Common myeloid progenitor, CD34-positive (primary cell): ENCODE data around the gene FAM13B.

ENCODE experiments used
- CTCF ChIA-PET: fragments of 350-600 bp; sonication (Branson Sonifier 250); formaldehyde crosslinking; loops from one replicate; lab custom pipeline; 2021; ENCODE audit warnings: antibody characterized with exemption; lab: Charles Lee
- POLR2A ChIA-PET: fragments of 350-600 bp; sonication (Branson Sonifier 250); formaldehyde crosslinking; loops from one replicate; lab custom pipeline; 2021; ENCODE audit warnings: antibody characterized with exemption; lab: Charles Lee
- DNase-seq, 3 donors: peaks; one replicate each; pipeline versions ENCODE4 v3.0.0 to v3.0.0-alpha.2; 2013
- H3K27ac ChIP-seq, 2 experiments: 1 replicate in 1 of 2; 2 replicates in 1 of 2; pipeline ENCODE4 v1.7.0; 2013; ENCODE audit warnings: inconsistent platforms in 2 of 2, low read length in 2 of 2, mild to moderate bottlenecking in 2 of 2, low read depth in 1 of 2, moderate library complexity in 1 of 2; ENCODE audit not compliant: severe bottlenecking in 2 of 2, insufficient read depth in 1 of 2, poor library complexity in 1 of 2
- H3K27me3 ChIP-seq, 5 experiments: replicated peaks in 2 of 5; 1 replicate in 3 of 5; 2 replicates in 2 of 5; pipeline versions ENCODE4 v1.6.1 to v1.7.0; 2013; ENCODE audit warnings: low read length in 4 of 5, mild to moderate bottlenecking in 2 of 5, moderate library complexity in 2 of 5, inconsistent platforms in 1 of 5; ENCODE audit not compliant: insufficient read depth in 5 of 5, control insufficient read depth in 4 of 5
- H3K36me3 ChIP-seq, 4 experiments: 1 replicate in 2 of 4; 2 replicates in 2 of 4; pipeline versions ENCODE4 v1.6.1 to v1.7.0; 2013; ENCODE audit warnings: low read length in 3 of 4, control low read depth in 1 of 4, mild to moderate bottlenecking in 1 of 4; ENCODE audit not compliant: control insufficient read depth in 4 of 4, insufficient read depth in 4 of 4
- H3K4me1 ChIP-seq, 4 experiments: 1 replicate in 3 of 4; 2 replicates in 1 of 4; pipeline versions ENCODE4 v1.6.1 to v1.7.1; 2013; ENCODE audit warnings: low read length in 3 of 4, mild to moderate bottlenecking in 3 of 4, control low read depth in 1 of 4, inconsistent platforms in 1 of 4, moderate library complexity in 1 of 4; ENCODE audit not compliant: control insufficient read depth in 4 of 4, insufficient read depth in 4 of 4; ENCODE audit errors: control extremely low read depth in 1 of 4
- H3K4me3 ChIP-seq, 7 experiments: 1 replicate in 4 of 7; 2 replicates in 3 of 7; pipeline versions ENCODE4 v1.5.1 to v1.7.0; 2013; ENCODE audit warnings: mild to moderate bottlenecking in 7 of 7, low read length in 6 of 7, moderate library complexity in 6 of 7, inconsistent platforms in 2 of 7, low read depth in 2 of 7, control low read depth in 1 of 7; ENCODE audit not compliant: insufficient read depth in 4 of 7, control insufficient read depth in 1 of 7; ENCODE audit errors: extremely low read depth in 1 of 7
- H3K9me3 ChIP-seq, 5 experiments: 1 replicate in 4 of 5; 2 replicates in 1 of 5; pipeline versions ENCODE4 v1.6.1 to v1.7.1; 2013; ENCODE audit warnings: low read length in 4 of 5, mild to moderate bottlenecking in 2 of 5, inconsistent platforms in 1 of 5, low read depth in 1 of 5, moderate library complexity in 1 of 5; ENCODE audit not compliant: control insufficient read depth in 4 of 5, insufficient read depth in 2 of 5; ENCODE audit errors: control extremely low read depth in 1 of 5
- WGBS: methylation state at CpG from one replicate; pipeline ENCODE4 v1.1.5; 2013; ENCODE audit not compliant: insufficient coverage; 5-methylcytosine and 5-hydroxymethylcytosine counted together

FAM13B gene

GRCh38 chr5:137916923-137917322, 116.0 kb downstream of the FAM13B start:
- Histone ChIP-seq H3K4me1 (no peaks in the 10 kb centered on the region), H3K4me3 (no peak overlapping the region), H3K27me3 (no peaks in the 10 kb centered on the region), H3K36me3 (no peaks in the 10 kb centered on the region), H3K9me3 (peaks cover 0 to 20% (median 3%) of the 10 kb centered on the region in 5 experiments), H3K27ac (no peak overlapping the region)
- ChIA-PET POLR2A (no interaction called here), CTCF (no interaction called here)
- 100% methylated on average over 1 of the region's 1 CpG for WGBS
- DNase-seq, result no peak

- no peaks in the 10 kb centered on the region for H3K36me3 ChIP-seq
- DNase-seq, result no peak
- H3K27ac ChIP-seq, result no peak overlapping the region
- H3K4me3 ChIP-seq, result no peak overlapping the region
- ChIA-PET POLR2A (no interaction called here), CTCF (no interaction called here)
- peaks cover 0 to 27% (median 5%) of the 10 kb centered on the region in 5 experiments for H3K9me3 ChIP-seq
- no peaks in the 10 kb centered on the region for H3K27me3 ChIP-seq
- no peaks in the 10 kb centered on the region for H3K4me1 ChIP-seq
- WGBS, result no CpG with 5 or more reads among the region's 2 CpGs
These were observed 118.1 kb downstream of the FAM13B start for GRCh38 chr5:137914758-137915157.

GRCh38 chr5:137902408-137903133, 130.3 kb downstream of the FAM13B start:
- no peaks in the 10 kb centered on the region for H3K27me3 ChIP-seq
- H3K9me3 ChIP-seq, result no peaks in the 10 kb centered on the region
- POLR2A ChIA-PET, result interaction anchor here (0.6 kb wide), 1 partner anchor 30 kb away, joined by 6 read pairs; no protein-coding TSS in a partner anchor
- no peaks in the 10 kb centered on the region for H3K36me3 ChIP-seq
- no peak for DNase-seq
- WGBS, result 100% methylated on average over 1 of the region's 1 CpG
- no peak overlapping the region for H3K27ac ChIP-seq
- H3K4me3 ChIP-seq, result no peak overlapping the region
- peaks cover 2 to 12% (median 6%) of the 10 kb centered on the region in 4 experiments for H3K4me1 ChIP-seq
- CTCF ChIA-PET, result interaction anchor here (1.1 kb wide), 1 partner anchor 19 kb away, joined by 3 read pairs; no protein-coding TSS in a partner anchor

- POLR2A ChIA-PET, result no interaction called here
- 49% methylated on average over 4 of the region's 5 CpGs for WGBS
- CTCF ChIA-PET, result interaction anchor here (1.0 kb wide), 1 partner anchor 11 kb away, joined by 3 read pairs; no protein-coding TSS in a partner anchor
- Histone ChIP-seq H3K9me3 (no peaks in the 10 kb centered on the region), H3K27ac (peak overlapping the region in 1 of 2 experiments; percentile 6), H3K4me3 (peak overlapping the region in 3 of 7 experiments; percentile 34 to 42 (median 40)), H3K4me1 (peaks cover 2 to 13% (median 6%) of the 10 kb centered on the region in 4 experiments), H3K36me3 (no peaks in the 10 kb centered on the region), H3K27me3 (no peaks in the 10 kb centered on the region)
- DNase-seq, result peak; percentile 23 to 78 (median 72)
These were observed 131.7 kb downstream of the FAM13B start for GRCh38 chr5:137901011-137901817.

GRCh38 chr5:137899493-137899892, 133.4 kb downstream of the FAM13B start:
- H3K27ac ChIP-seq, result no peak overlapping the region
- DNase-seq, result no peak
- no peaks in the 10 kb centered on the region for H3K36me3 ChIP-seq
- H3K4me3 ChIP-seq, result no peak overlapping the region
- POLR2A ChIA-PET, result interaction anchor here (0.6 to 0.7 kb wide), 2 partner anchors 10 to 66 kb away, joined by 3 read pairs; partner anchors contain the start of gene PKD2L2
- H3K27me3 ChIP-seq, result no peaks in the 10 kb centered on the region
- 100% methylated on average over 1 of the region's 3 CpGs for WGBS
- H3K9me3 ChIP-seq, result no peaks in the 10 kb centered on the region
- H3K4me1 ChIP-seq, result peaks cover 2 to 14% (median 6%) of the 10 kb centered on the region in 4 experiments
- CTCF ChIA-PET, result no interaction called here

GRCh38 chr5:137896560-137896959, 136.3 kb downstream of the FAM13B start:
- WGBS, result 100% methylated on average over 2 of the region's 3 CpGs
- no peaks in the 10 kb centered on the region for H3K36me3 ChIP-seq
- H3K4me3 ChIP-seq, result no peak overlapping the region
- H3K9me3 ChIP-seq, result no peaks in the 10 kb centered on the region
- CTCF ChIA-PET, result interaction anchor here (1.4 kb wide), 1 partner anchor 33 kb away, joined by 3 read pairs; no protein-coding TSS in a partner anchor
- no peak overlapping the region for H3K27ac ChIP-seq
- H3K27me3 ChIP-seq, result no peaks in the 10 kb centered on the region
- DNase-seq, result no peak
- peaks cover 2 to 14% (median 6%) of the 10 kb centered on the region in 4 experiments for H3K4me1 ChIP-seq
- POLR2A ChIA-PET, result interaction anchor here (0.7 kb wide), 1 partner anchor 42 kb away, joined by 4 read pairs; no protein-coding TSS in a partner anchor
